ENCODE data around the gene ALOX5AP. TPM values are rescaled to one million over a fixed set of nuclear protein-coding genes. Genes with fewer than 3 reads are reported as not detected.

ALOX5AP gene
- total RNA-seq, 1 donor from 2014 or later: not detected

DNA sequence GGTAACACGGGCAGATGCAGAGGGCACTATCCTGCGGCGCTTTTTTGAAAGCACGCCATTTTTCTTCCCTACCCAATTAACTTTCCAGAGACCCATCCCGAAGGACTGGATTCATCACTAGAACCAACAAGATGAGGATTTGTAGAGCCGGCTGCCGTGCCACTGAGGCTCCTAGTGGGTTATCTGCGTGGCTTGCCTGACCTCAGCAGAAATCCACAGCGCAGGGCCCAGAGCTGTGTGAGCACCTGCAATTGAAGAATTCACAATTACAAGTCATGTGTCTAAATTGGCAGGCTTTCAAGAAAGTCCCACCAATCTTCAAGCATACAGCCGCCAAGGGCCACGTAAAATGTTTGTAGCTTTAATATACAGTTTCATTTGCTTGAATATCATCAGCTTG lies 75.5 kb downstream of the ALOX5AP start:
- Histone ChIP-seq H3K36me3 (ENCODE audit: control insufficient read depth, insufficient read depth, low read length) (no peaks in the 10 kb centered on the region), H3K27me3 (ENCODE audit: control insufficient read depth, insufficient read depth, low read length) (no peaks in the 10 kb centered on the region), H3K4me3 (ENCODE audit: low read depth, low read length) (no peak overlapping the region)
- FAIRE-seq (no peak), DNase-seq (ENCODE audit: low read depth) (no peak)
- TF ChIP-seq, protein P1, sequence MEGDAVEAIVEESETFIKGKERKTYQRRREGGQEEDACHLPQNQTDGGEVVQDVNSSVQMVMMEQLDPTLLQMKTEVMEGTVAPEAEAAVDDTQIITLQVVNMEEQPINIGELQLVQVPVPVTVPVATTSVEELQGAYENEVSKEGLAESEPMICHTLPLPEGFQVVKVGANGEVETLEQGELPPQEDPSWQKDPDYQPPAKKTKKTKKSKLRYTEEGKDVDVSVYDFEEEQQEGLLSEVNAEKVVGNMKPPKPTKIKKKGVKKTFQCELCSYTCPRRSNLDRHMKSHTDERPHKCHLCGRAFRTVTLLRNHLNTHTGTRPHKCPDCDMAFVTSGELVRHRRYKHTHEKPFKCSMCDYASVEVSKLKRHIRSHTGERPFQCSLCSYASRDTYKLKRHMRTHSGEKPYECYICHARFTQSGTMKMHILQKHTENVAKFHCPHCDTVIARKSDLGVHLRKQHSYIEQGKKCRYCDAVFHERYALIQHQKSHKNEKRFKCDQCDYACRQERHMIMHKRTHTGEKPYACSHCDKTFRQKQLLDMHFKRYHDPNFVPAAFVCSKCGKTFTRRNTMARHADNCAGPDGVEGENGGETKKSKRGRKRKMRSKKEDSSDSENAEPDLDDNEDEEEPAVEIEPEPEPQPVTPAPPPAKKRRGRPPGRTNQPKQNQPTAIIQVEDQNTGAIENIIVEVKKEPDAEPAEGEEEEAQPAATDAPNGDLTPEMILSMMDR (IDR thresholded peaks at IDR 0.05; ENCODE audit: insufficient read depth, low read length, severe bottlenecking): no peak

Other genes starting within 250 kb of the ALOX5AP start
- 6.8 and 20.0 TPM in 2 replicates for gene USPL1, start 117.6 kb upstream of the ALOX5AP start, total RNA-seq
- 0.53 TPM in 1 of 2 replicates, not detected in the other for gene MEDAG, start 170.7 kb downstream of the ALOX5AP start, total RNA-seq
- gene TEX26, start 197.1 kb downstream of the ALOX5AP start, total RNA-seq: not detected in 2 replicates

All from bronchial epithelial cell (primary cell).